ENCODE results near the gene TNMD.
A peak's percentile ranks its signal among the peaks of the same experiment; 100 is the strongest.

The TNMD gene

DNA sequence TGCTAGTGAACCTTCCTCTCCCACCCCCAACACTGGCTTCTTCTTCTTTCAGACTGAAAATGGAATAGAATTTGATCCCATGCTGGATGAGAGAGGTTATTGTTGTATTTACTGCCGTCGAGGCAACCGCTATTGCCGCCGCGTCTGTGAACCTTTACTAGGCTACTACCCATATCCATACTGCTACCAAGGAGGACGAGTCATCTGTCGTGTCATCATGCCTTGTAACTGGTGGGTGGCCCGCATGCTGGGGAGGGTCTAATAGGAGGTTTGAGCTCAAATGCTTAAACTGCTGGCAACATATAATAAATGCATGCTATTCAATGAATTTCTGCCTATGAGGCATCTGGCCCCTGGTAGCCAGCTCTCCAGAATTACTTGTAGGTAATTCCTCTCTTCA lies 14.7 kb downstream of the TNMD start:
- TF ChIP-seq, protein P1, sequence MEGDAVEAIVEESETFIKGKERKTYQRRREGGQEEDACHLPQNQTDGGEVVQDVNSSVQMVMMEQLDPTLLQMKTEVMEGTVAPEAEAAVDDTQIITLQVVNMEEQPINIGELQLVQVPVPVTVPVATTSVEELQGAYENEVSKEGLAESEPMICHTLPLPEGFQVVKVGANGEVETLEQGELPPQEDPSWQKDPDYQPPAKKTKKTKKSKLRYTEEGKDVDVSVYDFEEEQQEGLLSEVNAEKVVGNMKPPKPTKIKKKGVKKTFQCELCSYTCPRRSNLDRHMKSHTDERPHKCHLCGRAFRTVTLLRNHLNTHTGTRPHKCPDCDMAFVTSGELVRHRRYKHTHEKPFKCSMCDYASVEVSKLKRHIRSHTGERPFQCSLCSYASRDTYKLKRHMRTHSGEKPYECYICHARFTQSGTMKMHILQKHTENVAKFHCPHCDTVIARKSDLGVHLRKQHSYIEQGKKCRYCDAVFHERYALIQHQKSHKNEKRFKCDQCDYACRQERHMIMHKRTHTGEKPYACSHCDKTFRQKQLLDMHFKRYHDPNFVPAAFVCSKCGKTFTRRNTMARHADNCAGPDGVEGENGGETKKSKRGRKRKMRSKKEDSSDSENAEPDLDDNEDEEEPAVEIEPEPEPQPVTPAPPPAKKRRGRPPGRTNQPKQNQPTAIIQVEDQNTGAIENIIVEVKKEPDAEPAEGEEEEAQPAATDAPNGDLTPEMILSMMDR (IDR thresholded peaks at IDR 0.05; ENCODE audit: extremely low read depth, missing control alignments), result no peak
- DNase-seq (ENCODE audit: low spot score), result no peak

- DNase-seq (ENCODE audit: low spot score), result no peak
- TF ChIP-seq, protein P1 (IDR thresholded peaks at IDR 0.05; ENCODE audit: extremely low read depth, missing control alignments), result no peak
These were observed 15.6 kb downstream of the TNMD start for GRCh38 chrX:100600340-100600739.

DNA sequence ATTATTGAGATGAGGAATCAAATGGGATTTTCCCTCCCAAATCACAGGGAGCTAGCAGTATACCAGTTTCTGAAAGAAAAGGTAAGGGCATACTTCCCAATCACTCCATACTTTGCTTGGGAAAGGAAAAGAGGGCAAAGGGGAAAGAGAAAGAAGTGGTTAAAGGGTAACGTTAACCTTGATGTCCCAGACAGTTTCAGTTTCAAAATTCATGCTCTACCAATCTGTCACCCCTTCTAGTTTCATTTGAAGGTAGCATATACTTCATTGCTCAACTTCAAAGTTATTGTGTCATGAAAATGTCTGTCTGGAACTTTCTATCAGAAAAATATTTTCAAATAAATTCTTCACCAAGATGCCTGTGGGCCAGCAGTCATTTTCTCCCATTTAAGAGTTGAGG lies 16.0 kb downstream of the TNMD start:
- DNase-seq (ENCODE audit: low spot score), result no peak
- TF ChIP-seq, protein P1 (IDR thresholded peaks at IDR 0.05; ENCODE audit: extremely low read depth, missing control alignments), result no peak

DNA sequence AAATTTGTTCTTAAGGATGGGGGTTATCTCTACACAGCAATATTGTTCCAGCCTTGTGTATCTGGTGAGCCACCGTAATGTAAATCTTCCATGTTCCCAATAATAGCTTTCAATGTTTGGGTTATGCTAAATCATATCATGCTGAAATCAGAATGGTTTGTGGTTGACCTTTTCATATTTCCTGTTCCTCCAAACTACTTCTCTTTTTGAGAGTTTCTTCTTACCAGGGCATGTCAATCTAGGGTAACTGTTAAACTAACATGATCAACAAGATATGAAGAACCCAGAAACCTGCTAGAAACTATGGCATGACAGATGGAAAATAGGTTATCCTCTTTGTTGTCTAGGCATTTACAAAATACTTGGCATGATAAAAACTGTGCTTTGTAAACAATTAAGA lies 22.0 kb downstream of the TNMD start:
- no peak for DNase-seq (ENCODE audit: low spot score)
- TF ChIP-seq, protein P1 (IDR thresholded peaks at IDR 0.05; ENCODE audit: extremely low read depth, missing control alignments), result no peak

- TF ChIP-seq, protein P1 (IDR thresholded peaks at IDR 0.05; ENCODE audit: extremely low read depth, missing control alignments), result no peak
- no peak for DNase-seq (ENCODE audit: low spot score)
These were observed 24.9 kb downstream of the TNMD start for GRCh38 chrX:100609591-100609990.

DNA sequence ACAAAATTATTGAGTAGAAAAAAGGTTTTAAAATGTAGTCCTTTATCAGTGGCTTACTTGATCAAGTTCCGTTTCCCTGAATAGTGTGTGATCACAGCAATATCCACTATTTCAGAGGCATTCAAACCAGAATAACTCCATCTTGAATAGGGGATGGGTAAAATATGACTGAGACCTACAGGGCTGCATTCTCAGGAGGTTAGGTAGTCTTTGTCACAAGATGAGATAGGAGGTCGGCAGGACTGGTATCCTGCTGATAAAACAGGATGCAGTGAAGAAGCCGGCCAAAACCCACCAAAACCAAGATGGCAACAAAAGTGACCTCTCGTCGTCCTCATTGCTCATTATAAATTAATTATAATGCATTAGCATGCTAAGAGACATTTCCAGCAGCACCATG lies 27.2 kb downstream of the TNMD start:
- DNase-seq (ENCODE audit: low spot score), result no peak
- TF ChIP-seq, protein P1 (IDR thresholded peaks at IDR 0.05; ENCODE audit: extremely low read depth, missing control alignments), result no peak

DNA sequence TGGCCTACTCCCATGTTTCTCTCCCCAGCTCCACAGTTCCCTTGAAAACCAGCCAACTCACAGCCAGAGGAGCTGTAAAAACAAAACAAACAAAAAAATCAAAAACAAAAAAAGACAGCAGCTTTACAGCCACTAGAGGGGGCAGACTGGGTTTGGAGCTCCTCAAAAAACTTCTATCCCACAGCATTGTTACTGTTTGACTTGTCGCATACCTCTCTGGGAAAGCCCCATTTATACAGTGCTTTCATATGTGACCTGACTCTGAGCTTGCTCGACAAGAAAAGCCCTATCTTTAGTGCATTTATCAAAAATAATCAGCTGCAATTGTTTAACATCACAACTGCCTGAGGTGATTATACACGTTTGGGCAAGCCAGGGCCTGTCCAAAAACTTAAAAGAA lies 30.3 kb downstream of the TNMD start:
- TF ChIP-seq, protein P1 (IDR thresholded peaks at IDR 0.05; ENCODE audit: extremely low read depth, missing control alignments), result no peak
- DNase-seq (ENCODE audit: low spot score), result peak; percentile 25

All from GM20000 (cell line).